Type B pancreatic cell (in vitro differentiated cells): ENCODE results near the gene FBL. TPM values are rescaled to one million over a fixed set of nuclear protein-coding genes. Genes with fewer than 3 reads are reported as not detected.
"Not testable (repeated sequence)": the region's sequence is repeated elsewhere in the genome, so short reads cannot be mapped to it uniquely, and the experiment has no call there.

Experiments
- DNase-seq: peaks from one replicate; pipeline ENCODE4 v3.0.0; 2021; ENCODE audit warnings: mixed read lengths; ENCODE audit not compliant: unreplicated experiment; ENCODE audit errors: extremely low spot score
- H3K27ac Mint-ChIP-seq: 2 replicates; pipeline ENCODE4 v1.8.0; 2021; ENCODE audit warnings: mild to moderate bottlenecking, mixed read lengths
- H3K27me3 Mint-ChIP-seq: 2 replicates; pipeline ENCODE4 v1.8.0; 2021; ENCODE audit warnings: mixed read lengths
- H3K36me3 Mint-ChIP-seq: 2 replicates; pipeline ENCODE4 v1.8.0; 2021; ENCODE audit warnings: mixed read lengths
- H3K4me1 Mint-ChIP-seq: one replicate; pipeline ENCODE4 v1.8.0; 2021; ENCODE audit warnings: mixed read lengths; ENCODE audit not compliant: unreplicated experiment
- H3K4me3 Mint-ChIP-seq: 2 replicates; pipeline ENCODE4 v1.8.0; 2021; ENCODE audit warnings: mild to moderate bottlenecking, mixed read lengths
- H3K9me3 Mint-ChIP-seq: 2 replicates; pipeline ENCODE4 v1.8.0; 2021; ENCODE audit warnings: mixed read lengths
- total RNA-seq: library from RNA; stranded (reverse); gene quantifications from 2 replicates; pipeline ENCODE4 v1.2.1, GENCODE V29; 2021; ENCODE audit warnings: low replicate concordance
- TF ChIP-seq, protein P1 (sequence below): fragments of 200-600 bp; sonication (generic); conservative IDR thresholded peaks from 2 replicates; pipeline ENCODE4 v1.5.0; 2021; ENCODE audit warnings: antibody characterized with exemption, mild to moderate bottlenecking

Gene FBL
- total RNA-seq, 1 donor from 2014 or later: 356 TPM

DNA sequence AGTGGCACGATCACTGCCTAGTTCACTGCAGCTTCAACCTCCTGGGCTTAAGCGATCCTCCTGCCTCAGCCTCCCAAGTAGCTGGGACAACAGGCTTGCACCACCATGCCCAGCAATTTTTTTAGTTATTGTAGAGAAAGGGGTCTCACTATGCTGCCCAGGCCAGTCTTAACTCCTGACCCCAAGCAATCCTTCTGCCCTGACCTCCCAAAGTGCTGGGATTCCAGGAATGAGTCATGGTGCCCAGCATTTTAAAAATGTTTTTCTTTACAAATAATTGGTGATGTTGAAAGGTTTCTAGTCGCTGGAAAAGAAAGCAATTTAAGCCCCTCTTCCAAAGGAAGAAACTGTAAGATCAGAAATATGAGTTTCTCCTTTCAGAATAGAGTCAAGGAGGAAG is 31.6 kb downstream of the FBL start:
- TF ChIP-seq, protein P1, sequence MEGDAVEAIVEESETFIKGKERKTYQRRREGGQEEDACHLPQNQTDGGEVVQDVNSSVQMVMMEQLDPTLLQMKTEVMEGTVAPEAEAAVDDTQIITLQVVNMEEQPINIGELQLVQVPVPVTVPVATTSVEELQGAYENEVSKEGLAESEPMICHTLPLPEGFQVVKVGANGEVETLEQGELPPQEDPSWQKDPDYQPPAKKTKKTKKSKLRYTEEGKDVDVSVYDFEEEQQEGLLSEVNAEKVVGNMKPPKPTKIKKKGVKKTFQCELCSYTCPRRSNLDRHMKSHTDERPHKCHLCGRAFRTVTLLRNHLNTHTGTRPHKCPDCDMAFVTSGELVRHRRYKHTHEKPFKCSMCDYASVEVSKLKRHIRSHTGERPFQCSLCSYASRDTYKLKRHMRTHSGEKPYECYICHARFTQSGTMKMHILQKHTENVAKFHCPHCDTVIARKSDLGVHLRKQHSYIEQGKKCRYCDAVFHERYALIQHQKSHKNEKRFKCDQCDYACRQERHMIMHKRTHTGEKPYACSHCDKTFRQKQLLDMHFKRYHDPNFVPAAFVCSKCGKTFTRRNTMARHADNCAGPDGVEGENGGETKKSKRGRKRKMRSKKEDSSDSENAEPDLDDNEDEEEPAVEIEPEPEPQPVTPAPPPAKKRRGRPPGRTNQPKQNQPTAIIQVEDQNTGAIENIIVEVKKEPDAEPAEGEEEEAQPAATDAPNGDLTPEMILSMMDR: no peak
- Mint-ChIP-seq H3K4me3 (no peak overlapping the region), H3K27me3 (no peaks in the 10 kb centered on the region)

GRCh38 chr19:39814111-39814510 is 32.1 kb downstream of the FBL start:
- not testable (repeated sequence) for DNase-seq, H3K9me3 Mint-ChIP-seq, H3K36me3 Mint-ChIP-seq, H3K4me1 Mint-ChIP-seq, H3K27me3 Mint-ChIP-seq, H3K27ac Mint-ChIP-seq, H3K4me3 Mint-ChIP-seq

More for the DNA sequence above, 31.6 kb downstream of the FBL start:
- Mint-ChIP-seq H3K36me3 (no peaks in the 10 kb centered on the region), H3K9me3 (no peaks in the 10 kb centered on the region), H3K4me1 (peaks cover 7% of the 10 kb centered on the region), H3K27ac (no peak overlapping the region)
- DNase-seq: no peak

DNA sequence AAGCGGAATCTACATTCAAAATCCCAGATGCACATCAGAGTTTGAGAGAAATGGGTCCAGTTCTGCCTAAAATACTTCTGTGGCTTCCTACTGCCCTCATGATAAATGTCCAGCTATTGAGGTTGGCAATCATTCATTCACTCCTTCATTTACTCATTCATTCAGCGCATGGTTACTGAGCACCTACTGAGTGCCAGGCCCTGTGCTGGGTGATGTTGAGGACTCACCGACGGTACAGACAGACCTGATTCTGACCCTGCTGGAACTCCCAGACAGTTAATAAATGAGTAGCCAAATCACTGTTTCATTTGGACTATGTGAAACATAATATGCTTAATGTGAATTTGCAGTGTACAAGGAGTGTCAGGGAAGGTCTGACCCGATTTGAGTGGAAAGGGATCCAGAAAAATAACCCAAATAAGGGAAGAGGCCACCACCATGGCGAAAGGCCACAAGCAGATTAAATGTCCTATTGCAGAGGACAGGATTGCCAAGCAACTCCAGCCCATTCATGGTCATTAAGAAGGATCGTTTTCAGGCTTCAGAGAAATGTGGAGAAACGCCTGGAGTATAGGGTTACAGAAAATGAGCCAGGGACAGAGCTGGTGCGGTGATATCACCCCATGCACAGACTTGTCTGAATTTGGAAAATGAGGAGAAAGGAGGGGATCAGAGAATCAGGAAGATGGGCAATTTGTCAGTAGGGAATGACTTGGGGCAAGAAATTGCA is 32.8 kb downstream of the FBL start:
- Mint-ChIP-seq H3K9me3 (no peaks in the 10 kb centered on the region), H3K36me3 (no peaks in the 10 kb centered on the region), H3K4me1 (peaks cover 7% of the 10 kb centered on the region), H3K27ac (peak overlapping the region; percentile 1), H3K4me3 (no peak overlapping the region), H3K27me3 (no peaks in the 10 kb centered on the region)
- no peak for DNase-seq
- TF ChIP-seq, protein P1: no peak

DNA sequence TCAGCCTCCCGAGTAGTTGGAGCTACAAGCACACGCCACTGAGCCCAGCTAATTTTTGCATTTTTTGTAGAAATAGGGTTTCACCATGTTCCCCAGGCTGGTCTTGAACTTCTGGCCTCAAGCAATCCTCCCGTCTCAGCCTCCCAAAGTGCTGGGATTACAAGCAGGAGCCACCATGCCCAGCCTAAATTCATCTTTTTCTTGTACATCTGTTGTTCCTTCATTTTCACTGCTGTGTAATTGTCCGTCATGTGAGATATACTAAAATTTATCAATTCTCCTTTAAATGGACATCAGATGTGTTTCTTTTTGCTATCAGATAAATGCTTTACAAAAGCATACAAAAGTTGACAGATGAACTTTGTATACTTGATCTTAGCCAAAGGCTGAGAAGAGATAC is 35.1 kb downstream of the FBL start:
- no peaks in the 10 kb centered on the region for H3K36me3 Mint-ChIP-seq
- no peaks in the 10 kb centered on the region for H3K27me3 Mint-ChIP-seq
- no peaks in the 10 kb centered on the region for H3K9me3 Mint-ChIP-seq
- H3K4me3 Mint-ChIP-seq: no peak overlapping the region
- no peak overlapping the region for H3K27ac Mint-ChIP-seq
- DNase-seq: no peak
- TF ChIP-seq, protein P1: no peak
- peaks cover 7% of the 10 kb centered on the region for H3K4me1 Mint-ChIP-seq

GRCh38 chr19:39810424-39810823 is 35.8 kb downstream of the FBL start:
- H3K4me3 Mint-ChIP-seq: no peak overlapping the region

DNA sequence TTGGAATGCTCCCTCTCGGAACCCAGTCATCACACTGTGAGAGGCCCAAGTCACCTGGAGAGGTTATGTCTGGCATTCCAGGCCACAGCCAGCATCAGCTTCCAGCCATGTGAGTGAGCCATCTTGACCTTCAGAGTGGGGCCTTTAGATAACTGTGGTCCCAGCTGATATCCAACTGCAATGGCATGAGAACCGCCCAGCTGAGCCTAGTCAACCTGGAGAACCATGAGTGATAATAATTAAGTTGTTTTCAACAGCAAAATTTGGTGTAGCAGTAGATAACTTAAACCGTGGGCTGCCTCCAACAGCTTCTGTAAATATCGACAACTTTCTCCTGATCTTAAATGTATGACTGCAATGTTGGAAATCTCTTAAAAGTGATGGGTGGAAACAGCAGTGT is 36.8 kb downstream of the FBL start:
- H3K27ac Mint-ChIP-seq: no peak overlapping the region
- TF ChIP-seq, protein P1: no peak
- H3K4me3 Mint-ChIP-seq: no peak overlapping the region
- H3K36me3 Mint-ChIP-seq: no peaks in the 10 kb centered on the region
- peaks cover 7% of the 10 kb centered on the region for H3K4me1 Mint-ChIP-seq
- H3K9me3 Mint-ChIP-seq: no peaks in the 10 kb centered on the region
- no peak for DNase-seq
- no peaks in the 10 kb centered on the region for H3K27me3 Mint-ChIP-seq

More at GRCh38 chr19:39810424-39810823, 35.8 kb downstream of the FBL start:
- Mint-ChIP-seq H3K36me3 (no peaks in the 10 kb centered on the region), H3K27ac (no peak overlapping the region), H3K4me1 (peaks cover 7% of the 10 kb centered on the region), H3K27me3 (no peaks in the 10 kb centered on the region), H3K9me3 (no peaks in the 10 kb centered on the region)
- TF ChIP-seq, protein P1: no peak
- peak; percentile 32 for DNase-seq

- H3K36me3 Mint-ChIP-seq, DNase-seq, H3K4me3 Mint-ChIP-seq, H3K27me3 Mint-ChIP-seq, H3K4me1 Mint-ChIP-seq, H3K9me3 Mint-ChIP-seq, H3K27ac Mint-ChIP-seq: not testable (repeated sequence)
Observed at GRCh38 chr19:39808688-39809087, 37.5 kb downstream of the FBL start.
